Progenitor cell of endocrine pancreas (in vitro differentiated cells): Measurements from ENCODE around the gene HCRT. TPM values are rescaled to one million over a fixed set of nuclear protein-coding genes. Genes with fewer than 3 reads are reported as not detected.

Source experiments
- DNase-seq: peaks from one replicate; pipeline ENCODE4 v3.0.0; 2021; ENCODE audit warnings: low spot score; ENCODE audit not compliant: unreplicated experiment
- H3K27ac Mint-ChIP-seq: 2 replicates; pipeline ENCODE4 v1.8.0; 2021; ENCODE audit warnings: mild to moderate bottlenecking, moderate library complexity, mixed read lengths
- H3K27me3 Mint-ChIP-seq: 2 replicates; pipeline ENCODE4 v1.8.0; 2021; ENCODE audit warnings: mixed read lengths
- H3K36me3 Mint-ChIP-seq: 2 replicates; pipeline ENCODE4 v1.8.0; 2022; ENCODE audit warnings: mixed read lengths; ENCODE audit not compliant: insufficient read depth
- H3K4me1 Mint-ChIP-seq: 2 replicates; pipeline ENCODE4 v1.8.0; 2021; ENCODE audit warnings: low read depth, mixed read lengths
- H3K4me3 Mint-ChIP-seq: 2 replicates; pipeline ENCODE4 v1.8.0; 2021; ENCODE audit warnings: low read depth, mild to moderate bottlenecking, moderate library complexity, mixed read lengths
- H3K9me3 Mint-ChIP-seq: 2 replicates; pipeline ENCODE4 v1.8.0; 2021; ENCODE audit warnings: low read depth, mixed read lengths
- total RNA-seq: library from RNA; stranded (reverse); gene quantifications from 2 replicates; pipeline ENCODE4 v1.2.1, GENCODE V29; 2021
- TF ChIP-seq, protein P1 (sequence below): fragments of 200-600 bp; sonication (generic); IDR thresholded peaks from one replicate; pipeline ENCODE4 v1.5.0; 2021; ENCODE audit warnings: antibody characterized with exemption, mild to moderate bottlenecking; ENCODE audit not compliant: unreplicated experiment

HCRT gene
- total RNA-seq, 1 donor from 2014 or later: not detected

DNA sequence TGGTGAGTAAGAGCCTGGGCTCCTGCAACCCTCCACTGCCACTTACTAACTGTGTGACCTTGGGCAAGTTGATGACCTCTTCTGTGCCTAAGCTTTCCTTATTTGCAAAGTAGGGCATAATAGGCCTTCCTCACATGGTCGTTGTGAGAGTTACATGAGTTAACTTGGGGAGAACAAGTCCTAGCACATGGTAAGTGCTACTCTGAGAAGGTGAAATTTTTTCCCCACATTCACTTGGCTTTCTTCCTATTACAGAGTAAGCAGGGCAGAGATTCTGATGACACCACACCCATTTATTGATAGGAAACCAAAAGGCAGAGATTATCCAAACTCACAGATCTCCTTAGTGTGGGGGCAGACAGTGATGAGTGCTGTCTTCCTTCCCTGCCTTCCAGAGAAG lies 5.9 kb downstream of the HCRT start:
- Mint-ChIP-seq H3K36me3 (no peaks in the 10 kb centered on the region), H3K27me3 (peaks cover 79% of the 10 kb centered on the region), H3K4me3 (no peak overlapping the region)

DNA sequence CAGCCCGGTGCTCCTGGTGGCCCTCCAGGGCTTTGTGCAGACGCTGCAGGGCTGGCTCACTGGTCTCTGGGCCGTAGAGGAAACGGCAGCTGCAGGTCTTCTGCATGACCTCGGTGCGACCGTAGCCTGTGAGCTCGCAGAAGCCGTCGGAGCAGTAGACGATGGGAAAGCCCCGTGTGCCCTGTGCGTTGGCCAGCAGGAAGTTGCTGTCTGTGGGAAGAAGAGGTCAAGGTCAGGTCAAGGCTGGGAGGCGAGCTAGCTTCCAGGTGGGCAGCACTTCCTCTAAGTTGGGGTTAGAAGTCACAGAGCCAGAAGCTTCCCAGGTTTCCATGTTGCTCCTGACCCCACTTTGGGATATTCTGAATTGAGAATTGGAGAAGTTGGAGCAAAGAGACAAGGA lies 6.4 kb downstream of the HCRT start:
- H3K27ac Mint-ChIP-seq: peak overlapping the region; percentile 15
- no peaks in the 10 kb centered on the region for H3K36me3 Mint-ChIP-seq
- no peak for DNase-seq
- H3K9me3 Mint-ChIP-seq: no peaks in the 10 kb centered on the region
- TF ChIP-seq, protein P1, sequence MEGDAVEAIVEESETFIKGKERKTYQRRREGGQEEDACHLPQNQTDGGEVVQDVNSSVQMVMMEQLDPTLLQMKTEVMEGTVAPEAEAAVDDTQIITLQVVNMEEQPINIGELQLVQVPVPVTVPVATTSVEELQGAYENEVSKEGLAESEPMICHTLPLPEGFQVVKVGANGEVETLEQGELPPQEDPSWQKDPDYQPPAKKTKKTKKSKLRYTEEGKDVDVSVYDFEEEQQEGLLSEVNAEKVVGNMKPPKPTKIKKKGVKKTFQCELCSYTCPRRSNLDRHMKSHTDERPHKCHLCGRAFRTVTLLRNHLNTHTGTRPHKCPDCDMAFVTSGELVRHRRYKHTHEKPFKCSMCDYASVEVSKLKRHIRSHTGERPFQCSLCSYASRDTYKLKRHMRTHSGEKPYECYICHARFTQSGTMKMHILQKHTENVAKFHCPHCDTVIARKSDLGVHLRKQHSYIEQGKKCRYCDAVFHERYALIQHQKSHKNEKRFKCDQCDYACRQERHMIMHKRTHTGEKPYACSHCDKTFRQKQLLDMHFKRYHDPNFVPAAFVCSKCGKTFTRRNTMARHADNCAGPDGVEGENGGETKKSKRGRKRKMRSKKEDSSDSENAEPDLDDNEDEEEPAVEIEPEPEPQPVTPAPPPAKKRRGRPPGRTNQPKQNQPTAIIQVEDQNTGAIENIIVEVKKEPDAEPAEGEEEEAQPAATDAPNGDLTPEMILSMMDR: no peak
- H3K27me3 Mint-ChIP-seq: peaks cover 76% of the 10 kb centered on the region
- H3K4me1 Mint-ChIP-seq: peaks cover 2% of the 10 kb centered on the region
- no peak overlapping the region for H3K4me3 Mint-ChIP-seq

More for the DNA sequence above, 5.9 kb downstream of the HCRT start:
- DNase-seq: no peak
- H3K27ac Mint-ChIP-seq: no peak overlapping the region
- no peaks in the 10 kb centered on the region for H3K9me3 Mint-ChIP-seq
- TF ChIP-seq, protein P1: no peak
- peaks cover 2% of the 10 kb centered on the region for H3K4me1 Mint-ChIP-seq

DNA sequence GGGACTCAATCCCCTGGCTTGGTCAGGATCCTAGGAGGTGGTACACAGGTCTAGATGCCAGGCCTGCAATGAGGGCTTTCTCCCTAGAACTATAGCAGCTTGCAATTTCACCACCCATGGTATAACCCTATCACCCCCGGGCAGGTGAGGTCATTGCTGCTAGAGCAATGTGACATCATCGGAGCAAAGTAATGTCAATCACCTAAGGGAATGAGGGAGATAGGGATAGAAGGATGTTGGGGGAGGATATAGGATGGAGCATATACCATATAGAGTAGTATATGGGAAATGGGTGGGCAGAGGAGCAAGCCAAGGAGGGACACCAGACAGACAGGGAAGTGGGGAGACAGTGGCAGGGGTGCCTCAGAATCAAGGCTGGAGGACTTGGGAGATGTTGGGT lies 7.6 kb downstream of the HCRT start:
- Mint-ChIP-seq H3K27me3 (peaks cover 66% of the 10 kb centered on the region), H3K4me3 (no peak overlapping the region), H3K9me3 (no peaks in the 10 kb centered on the region), H3K36me3 (no peaks in the 10 kb centered on the region), H3K4me1 (no peaks in the 10 kb centered on the region), H3K27ac (no peak overlapping the region)
- no peak for DNase-seq
- TF ChIP-seq, protein P1: no peak

DNA sequence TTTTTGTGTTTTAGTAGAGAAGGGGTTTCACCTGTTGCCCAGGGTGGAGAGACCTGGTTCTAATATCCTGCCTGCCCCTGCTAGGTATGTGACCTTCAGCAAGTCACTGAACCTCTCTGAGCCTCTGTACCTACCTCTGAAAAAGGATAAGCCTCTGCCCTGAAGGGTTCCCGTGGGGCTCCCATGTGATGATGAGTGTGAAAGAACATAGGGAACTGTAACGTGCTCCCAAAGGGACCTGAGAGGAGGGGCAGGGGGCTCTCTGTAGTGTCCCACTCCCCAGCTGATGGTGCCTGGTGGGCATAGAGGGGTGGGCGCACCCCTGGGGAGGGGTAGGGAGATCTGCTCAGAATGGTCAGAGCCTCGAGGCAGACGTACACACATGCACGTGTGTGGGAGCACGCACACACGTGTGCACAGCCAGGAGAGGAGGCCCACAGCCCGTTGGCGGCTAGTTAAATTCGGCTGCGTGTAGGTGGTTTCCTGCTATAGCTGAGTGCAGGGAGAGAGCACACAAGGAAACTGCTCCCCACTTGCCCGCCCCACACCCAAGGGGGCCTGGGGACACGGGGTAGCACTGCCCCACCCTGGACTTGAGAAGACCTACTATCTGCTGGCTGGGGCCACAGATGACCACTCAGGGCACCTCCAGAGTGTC lies 11.0 kb downstream of the HCRT start:
- H3K27me3 Mint-ChIP-seq: peaks cover 50% of the 10 kb centered on the region
- H3K4me1 Mint-ChIP-seq: no peaks in the 10 kb centered on the region
- H3K4me3 Mint-ChIP-seq: no peak overlapping the region
- TF ChIP-seq, protein P1: no peak
- H3K36me3 Mint-ChIP-seq: no peaks in the 10 kb centered on the region
- H3K27ac Mint-ChIP-seq: no peak overlapping the region
- H3K9me3 Mint-ChIP-seq: no peaks in the 10 kb centered on the region
- DNase-seq: no peak

DNA sequence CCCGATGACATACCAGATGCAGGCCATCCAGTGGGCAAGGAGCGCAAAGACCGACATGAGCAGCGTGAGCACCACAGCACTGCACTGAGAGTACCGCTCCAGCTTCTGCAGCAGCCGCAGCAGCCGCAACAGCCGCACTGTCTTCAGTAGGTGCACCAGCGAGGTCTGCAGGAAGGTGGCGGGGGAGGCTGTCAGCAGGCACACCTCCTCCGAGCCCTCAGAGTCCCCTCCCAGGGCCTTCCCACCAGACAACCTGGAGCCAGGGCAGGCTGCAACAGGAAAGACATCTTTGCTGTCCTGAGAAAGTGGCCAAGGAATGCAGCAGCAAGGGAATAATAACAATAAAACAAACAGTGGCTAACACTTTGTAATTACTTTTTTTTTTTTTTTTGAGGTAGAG lies 13.4 kb downstream of the HCRT start:
- no peaks in the 10 kb centered on the region for H3K36me3 Mint-ChIP-seq
- TF ChIP-seq, protein P1: no peak
- no peaks in the 10 kb centered on the region for H3K9me3 Mint-ChIP-seq
- no peak overlapping the region for H3K27ac Mint-ChIP-seq
- H3K4me1 Mint-ChIP-seq: no peaks in the 10 kb centered on the region
- peaks cover 33% of the 10 kb centered on the region for H3K27me3 Mint-ChIP-seq
- no peak for DNase-seq
- no peak overlapping the region for H3K4me3 Mint-ChIP-seq
